Measurements from ENCODE around the gene DUSP1. TPM values are rescaled to one million over a fixed set of nuclear protein-coding genes. Genes with fewer than 3 reads are reported as not detected.
"Not testable (repeated sequence)": the region's sequence is repeated elsewhere in the genome, so short reads cannot be mapped to it uniquely, and the experiment has no call there.

Gene DUSP1
- total RNA-seq, 1 donor from 2014 or later = 21.2 TPM

DNA sequence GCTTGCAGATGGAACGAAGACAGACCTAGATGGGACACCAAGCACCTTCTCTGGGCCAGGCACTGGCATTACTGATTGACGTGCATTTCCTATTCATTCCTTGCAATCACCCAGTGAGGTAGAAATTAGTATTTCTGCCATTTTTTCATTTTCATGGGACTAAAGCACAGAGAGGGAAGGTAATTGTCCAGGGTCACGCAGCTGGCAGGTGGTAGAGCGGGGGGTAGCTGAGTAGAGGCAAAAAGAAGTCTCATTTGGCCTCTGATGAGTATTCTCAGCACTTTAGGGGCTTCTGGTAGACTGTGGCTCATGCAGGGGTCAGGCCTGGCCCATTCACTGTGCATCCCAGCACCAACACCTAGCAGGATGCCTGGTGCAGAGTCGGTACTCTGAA lies 19.5 kb upstream of the DUSP1 start:
- Mint-ChIP-seq H3K9me3 (no peaks in the 10 kb centered on the region), H3K4me3 (no peak overlapping the region), H3K36me3 (ENCODE audit: low read depth) (no peaks in the 10 kb centered on the region), H3K4me1 (peaks cover 19% of the 10 kb centered on the region), H3K27me3 (no peaks in the 10 kb centered on the region), H3K27ac (no peak overlapping the region)
- ChIA-PET CTCF (no interaction called here), POLR2A (interaction anchor here (0.6 kb wide), 1 partner anchor 18 kb away, joined by 11 read pairs; no protein-coding TSS in a partner anchor)
- intact Hi-C loops (cut with micrococcal nuclease) = no loop called here
- ATAC-seq (ENCODE audit: low read depth) (no peak), DNase-seq (no peak)
- TF ChIP-seq, protein P1, sequence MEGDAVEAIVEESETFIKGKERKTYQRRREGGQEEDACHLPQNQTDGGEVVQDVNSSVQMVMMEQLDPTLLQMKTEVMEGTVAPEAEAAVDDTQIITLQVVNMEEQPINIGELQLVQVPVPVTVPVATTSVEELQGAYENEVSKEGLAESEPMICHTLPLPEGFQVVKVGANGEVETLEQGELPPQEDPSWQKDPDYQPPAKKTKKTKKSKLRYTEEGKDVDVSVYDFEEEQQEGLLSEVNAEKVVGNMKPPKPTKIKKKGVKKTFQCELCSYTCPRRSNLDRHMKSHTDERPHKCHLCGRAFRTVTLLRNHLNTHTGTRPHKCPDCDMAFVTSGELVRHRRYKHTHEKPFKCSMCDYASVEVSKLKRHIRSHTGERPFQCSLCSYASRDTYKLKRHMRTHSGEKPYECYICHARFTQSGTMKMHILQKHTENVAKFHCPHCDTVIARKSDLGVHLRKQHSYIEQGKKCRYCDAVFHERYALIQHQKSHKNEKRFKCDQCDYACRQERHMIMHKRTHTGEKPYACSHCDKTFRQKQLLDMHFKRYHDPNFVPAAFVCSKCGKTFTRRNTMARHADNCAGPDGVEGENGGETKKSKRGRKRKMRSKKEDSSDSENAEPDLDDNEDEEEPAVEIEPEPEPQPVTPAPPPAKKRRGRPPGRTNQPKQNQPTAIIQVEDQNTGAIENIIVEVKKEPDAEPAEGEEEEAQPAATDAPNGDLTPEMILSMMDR (IDR thresholded peaks at IDR 0.05) = no peak

DNA sequence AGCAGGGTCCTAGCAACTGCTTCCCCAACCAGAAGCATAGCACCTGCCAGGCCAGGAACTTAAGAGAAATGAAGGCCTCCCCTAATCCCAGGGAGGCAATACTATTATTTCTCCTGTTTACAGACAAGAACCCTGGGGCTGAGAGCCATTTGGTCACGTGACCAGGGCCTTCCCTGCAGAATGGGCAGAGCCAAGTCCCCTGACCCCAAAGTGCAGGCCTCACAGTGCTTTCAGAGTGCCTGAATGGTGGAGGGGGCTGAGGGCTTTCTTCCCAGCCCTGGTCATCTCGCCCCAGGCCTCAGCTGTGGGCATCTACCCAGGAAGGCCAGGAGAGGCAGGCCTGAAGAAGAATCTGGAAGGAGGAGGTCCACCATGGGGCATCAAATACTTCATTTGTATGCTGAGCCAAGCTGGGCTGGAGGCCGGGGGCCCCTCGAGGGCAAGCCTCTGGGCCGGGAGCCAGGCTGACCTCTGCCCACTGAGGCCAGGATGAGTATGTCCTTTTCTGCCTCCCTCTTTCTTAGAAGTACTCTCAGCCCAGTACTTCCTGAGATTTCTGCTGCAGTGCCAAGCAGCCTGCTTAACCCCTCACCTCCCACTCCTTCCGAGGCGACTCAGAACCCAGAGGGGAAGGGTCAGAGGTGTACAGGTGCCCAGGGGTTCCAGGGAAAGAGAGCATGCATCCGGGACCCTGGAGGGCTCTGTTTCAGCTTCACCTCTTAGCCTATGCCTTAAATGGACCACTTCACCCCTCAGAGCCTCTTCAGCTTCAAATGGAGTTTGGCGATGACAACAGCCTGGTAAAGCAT lies 18.9 kb upstream of the DUSP1 start:
- intact Hi-C loops (cut with micrococcal nuclease) = no loop called here
- POLR2A ChIA-PET = interaction anchor here (0.6 to 1.7 kb wide), 2 partner anchors 18 to 19 kb away, joined by 9 to 11 read pairs; partner anchors contain the start of gene DUSP1
- no peaks in the 10 kb centered on the region for H3K36me3 Mint-ChIP-seq (ENCODE audit: low read depth)
- TF ChIP-seq, protein P1 (IDR thresholded peaks at IDR 0.05) = no peak
- ATAC-seq (ENCODE audit: low read depth) (no peak), DNase-seq (no peak)
- no peak overlapping the region for H3K27ac Mint-ChIP-seq
- CTCF ChIA-PET = interaction anchor here (1.1 kb wide), 1 partner anchor 17 kb away, joined by 3 read pairs; no protein-coding TSS in a partner anchor
- H3K9me3 Mint-ChIP-seq = no peaks in the 10 kb centered on the region
- no peaks in the 10 kb centered on the region for H3K27me3 Mint-ChIP-seq
- peaks cover 19% of the 10 kb centered on the region for H3K4me1 Mint-ChIP-seq
- no peak overlapping the region for H3K4me3 Mint-ChIP-seq

DNA sequence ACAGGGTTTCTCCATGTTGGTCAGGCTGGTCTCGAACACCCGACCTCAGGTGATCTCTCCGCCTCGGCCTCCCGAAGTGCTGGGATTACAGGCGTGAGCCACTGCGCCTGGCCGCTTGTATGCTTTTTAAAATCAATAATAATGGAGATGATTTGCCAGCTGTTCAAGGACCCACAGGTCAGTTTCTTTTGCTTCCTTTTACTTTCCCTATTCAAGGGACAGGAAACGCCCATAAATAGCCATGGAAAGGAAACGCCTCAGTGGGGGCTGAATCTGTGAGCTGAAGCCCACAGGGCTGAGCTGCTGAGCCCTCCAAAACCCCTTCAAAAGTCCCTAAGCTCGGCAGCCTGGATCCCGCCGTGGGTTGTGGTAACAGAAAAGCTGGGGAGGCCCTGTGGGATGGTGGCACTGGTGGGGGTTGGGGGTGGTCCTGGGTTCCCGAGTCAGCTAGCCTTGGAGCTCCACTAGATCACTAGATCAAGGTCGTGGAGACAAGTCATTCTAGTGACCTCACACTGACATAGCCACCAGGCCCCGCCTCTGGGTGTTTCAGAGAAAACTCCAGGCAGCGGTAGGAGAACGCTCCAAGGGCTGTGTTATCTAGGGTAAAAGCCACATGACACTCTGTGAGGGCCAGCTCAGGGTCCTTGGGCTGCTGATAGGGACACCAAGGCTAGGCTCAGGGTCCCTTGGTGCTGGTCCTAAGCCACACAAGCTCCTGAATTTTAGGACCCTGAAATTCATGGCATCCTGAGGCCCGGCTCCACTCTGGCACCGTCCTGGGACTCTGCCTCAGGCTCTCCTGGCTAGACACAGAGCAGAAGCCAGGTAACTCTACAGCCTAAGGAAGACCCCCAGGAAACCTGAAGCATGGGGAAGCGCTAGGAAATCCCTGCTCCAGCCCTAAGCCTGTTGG lies 18.0 kb upstream of the DUSP1 start:
- peaks cover 14% of the 10 kb centered on the region for H3K4me1 Mint-ChIP-seq

DNA sequence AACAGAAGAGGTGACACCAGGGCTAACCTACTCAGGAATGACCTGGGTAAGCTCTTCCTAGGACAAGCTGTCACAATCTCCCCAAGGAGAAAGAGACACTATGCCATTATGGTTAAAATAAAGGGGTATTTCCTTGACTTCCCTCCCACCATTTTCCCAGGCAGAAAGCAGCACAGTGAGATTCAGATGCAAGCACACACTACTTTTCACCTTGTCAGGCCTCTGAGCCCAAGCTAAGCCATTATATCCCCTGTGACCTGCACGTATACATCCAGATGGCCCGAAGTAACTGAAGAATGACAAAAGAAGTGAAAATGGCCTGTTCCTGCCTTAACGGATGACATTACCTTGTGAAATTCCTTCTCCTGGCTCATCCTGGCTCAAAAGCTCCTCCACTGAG lies 16.5 kb upstream of the DUSP1 start:
- ATAC-seq (ENCODE audit: low read depth); H3K36me3 Mint-ChIP-seq (ENCODE audit: low read depth): not testable (repeated sequence)

More for the DNA sequence above, 18.0 kb upstream of the DUSP1 start:
- no peaks in the 10 kb centered on the region for H3K27me3 Mint-ChIP-seq
- intact Hi-C loops (cut with micrococcal nuclease) = no loop called here
- ChIA-PET POLR2A (interaction anchor here (0.6 to 1.7 kb wide), 4 partner anchors 12 to 25 kb away, joined by 5 to 10 read pairs (median 8); partner anchors contain the start of gene DUSP1), CTCF (interaction anchor here (1.1 kb wide), 1 partner anchor 17 kb away, joined by 3 read pairs; no protein-coding TSS in a partner anchor)
- ATAC-seq (ENCODE audit: low read depth) (peak; percentile 18), DNase-seq (no peak)
- H3K4me3 Mint-ChIP-seq = no peak overlapping the region
- H3K36me3 Mint-ChIP-seq (ENCODE audit: low read depth) = no peaks in the 10 kb centered on the region
- TF ChIP-seq, protein P1 (IDR thresholded peaks at IDR 0.05) = no peak
- no peak overlapping the region for H3K27ac Mint-ChIP-seq
- no peaks in the 10 kb centered on the region for H3K9me3 Mint-ChIP-seq

DNA sequence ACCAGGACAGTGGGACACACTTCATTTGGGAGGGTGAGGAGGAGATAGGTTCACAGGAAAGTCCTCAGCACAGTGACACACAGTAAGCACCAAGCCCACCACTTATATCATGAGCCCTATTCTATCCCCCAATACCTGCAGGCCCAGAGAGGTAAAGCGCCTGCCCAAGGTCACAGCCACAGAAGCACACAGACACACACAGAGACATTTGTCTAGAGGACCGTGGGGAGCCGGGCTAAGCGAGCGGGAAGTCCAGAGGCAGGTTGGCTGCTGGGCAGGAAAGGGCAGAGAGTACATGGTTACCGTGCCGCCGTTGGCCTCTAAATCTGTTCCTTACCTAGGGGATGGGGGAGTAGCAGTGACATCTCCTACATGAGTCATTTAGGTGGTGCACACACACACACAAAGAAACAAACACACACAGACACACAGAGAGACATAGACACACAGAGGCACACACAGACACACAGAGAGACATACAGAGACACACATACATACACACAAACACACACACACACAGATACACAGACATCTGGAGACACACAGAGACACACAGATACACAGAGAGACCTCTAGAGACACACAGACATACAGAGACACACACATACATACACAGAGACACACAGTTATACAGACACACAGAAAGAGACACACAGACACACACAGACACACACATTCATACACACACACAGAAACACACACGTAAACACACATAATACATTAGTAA lies 15.9 kb upstream of the DUSP1 start:
- Mint-ChIP-seq H3K27me3 (no peaks in the 10 kb centered on the region), H3K4me1 (peaks cover 6% of the 10 kb centered on the region), H3K4me3 (no peak overlapping the region), H3K27ac (no peak overlapping the region), H3K36me3 (ENCODE audit: low read depth) (no peaks in the 10 kb centered on the region), H3K9me3 (no peaks in the 10 kb centered on the region)
- intact Hi-C loops (cut with micrococcal nuclease) = no loop called here
- ATAC-seq (ENCODE audit: low read depth) (no peak), DNase-seq (no peak)
- TF ChIP-seq, protein P1 (IDR thresholded peaks at IDR 0.05) = no peak
- CTCF ChIA-PET = no interaction called here
- POLR2A ChIA-PET = interaction anchor here (1.3 kb wide), 1 partner anchor 15 kb away, joined by 4 read pairs; no protein-coding TSS in a partner anchor

More for the DNA sequence above, 16.5 kb upstream of the DUSP1 start:
- DNase-seq; H3K27me3 Mint-ChIP-seq; H3K27ac Mint-ChIP-seq; H3K4me1 Mint-ChIP-seq; H3K4me3 Mint-ChIP-seq; intact Hi-C loops (cut with micrococcal nuclease); H3K9me3 Mint-ChIP-seq; CTCF ChIA-PET; POLR2A ChIA-PET: not testable (repeated sequence)

All from activated B cell treated with CpG ODN at 0.5 μM for 24 hours (primary cell).